ENCODE measurements around the gene CGNL1. TPM values are rescaled to one million over a fixed set of nuclear protein-coding genes. Genes with fewer than 3 reads are reported as not detected.

CGNL1 gene
- total RNA-seq, 1 experiment from 2014 or later: 3.3 TPM

GRCh38 chr15:57423599-57424140 is 47.4 kb downstream of the CGNL1 start:
- no peak for DNase-seq
- Mint-ChIP-seq H3K27me3 (ENCODE audit: unreplicated experiment) (peaks cover 13% of the 10 kb centered on the region), H3K4me3 (ENCODE audit: low read depth, unreplicated experiment) (no peak overlapping the region), H3K9me3 (ENCODE audit: low read depth, unreplicated experiment) (peaks cover 3% of the 10 kb centered on the region), H3K36me3 (ENCODE audit: insufficient read depth, unreplicated experiment) (no peaks in the 10 kb centered on the region), H3K4me1 (ENCODE audit: low read depth, unreplicated experiment) (peaks cover 13% of the 10 kb centered on the region), H3K27ac (ENCODE audit: unreplicated experiment) (no peak overlapping the region)
- TF ChIP-seq CTCF (IDR thresholded peaks at IDR 0.05; ENCODE audit: unreplicated experiment): no peak
- CTCF ChIA-PET: no interaction called here
- intact Hi-C loops (cut with micrococcal nuclease; ENCODE audit: unreplicated experiment): no loop called here
- no TSS peak for BruUV-seq (replicated peaks)

- Mint-ChIP-seq H3K4me3 (ENCODE audit: low read depth, unreplicated experiment) (no peak overlapping the region), H3K4me1 (ENCODE audit: low read depth, unreplicated experiment) (peaks cover 13% of the 10 kb centered on the region), H3K36me3 (ENCODE audit: insufficient read depth, unreplicated experiment) (no peaks in the 10 kb centered on the region), H3K9me3 (ENCODE audit: low read depth, unreplicated experiment) (peaks cover 3% of the 10 kb centered on the region), H3K27me3 (ENCODE audit: unreplicated experiment) (peaks cover 13% of the 10 kb centered on the region), H3K27ac (ENCODE audit: unreplicated experiment) (no peak overlapping the region)
- no peak for TF ChIP-seq CTCF (IDR thresholded peaks at IDR 0.05; ENCODE audit: unreplicated experiment)
- CTCF ChIA-PET: no interaction called here
- no TSS peak for BruUV-seq (replicated peaks)
- no peak for DNase-seq
- intact Hi-C loops (cut with micrococcal nuclease; ENCODE audit: unreplicated experiment): no loop called here
Observed at GRCh38 chr15:57424628-57425405, 48.5 kb downstream of the CGNL1 start.

- no TSS peak for BruUV-seq (replicated peaks)
- no peak for TF ChIP-seq CTCF (IDR thresholded peaks at IDR 0.05; ENCODE audit: unreplicated experiment)
- CTCF ChIA-PET: interaction anchor here (1.2 kb wide), 1 partner anchor 10 kb away, joined by 7 read pairs; no protein-coding TSS in a partner anchor
- intact Hi-C loops (cut with micrococcal nuclease; ENCODE audit: unreplicated experiment): no loop called here
- peaks cover 3% of the 10 kb centered on the region for H3K9me3 Mint-ChIP-seq (ENCODE audit: low read depth, unreplicated experiment)
- H3K27ac Mint-ChIP-seq (ENCODE audit: unreplicated experiment): no peak overlapping the region
- H3K27me3 Mint-ChIP-seq (ENCODE audit: unreplicated experiment): peaks cover 13% of the 10 kb centered on the region
- no peaks in the 10 kb centered on the region for H3K36me3 Mint-ChIP-seq (ENCODE audit: insufficient read depth, unreplicated experiment)
- H3K4me1 Mint-ChIP-seq (ENCODE audit: low read depth, unreplicated experiment): peaks cover 13% of the 10 kb centered on the region
- DNase-seq: no peak
- H3K4me3 Mint-ChIP-seq (ENCODE audit: low read depth, unreplicated experiment): no peak overlapping the region
Observed at GRCh38 chr15:57425842-57426241, 49.5 kb downstream of the CGNL1 start.

- H3K4me1 Mint-ChIP-seq (ENCODE audit: low read depth, unreplicated experiment): peaks cover 6% of the 10 kb centered on the region
- no peak overlapping the region for H3K27ac Mint-ChIP-seq (ENCODE audit: unreplicated experiment)
- CTCF ChIA-PET: interaction anchor here (0.5 kb wide), 1 partner anchor 64 kb away, joined by 5 read pairs; no protein-coding TSS in a partner anchor
- H3K9me3 Mint-ChIP-seq (ENCODE audit: low read depth, unreplicated experiment): peaks cover 3% of the 10 kb centered on the region
- no TSS peak for BruUV-seq (replicated peaks)
- DNase-seq: no peak
- H3K27me3 Mint-ChIP-seq (ENCODE audit: unreplicated experiment): peaks cover 13% of the 10 kb centered on the region
- no peak overlapping the region for H3K4me3 Mint-ChIP-seq (ENCODE audit: low read depth, unreplicated experiment)
- no peaks in the 10 kb centered on the region for H3K36me3 Mint-ChIP-seq (ENCODE audit: insufficient read depth, unreplicated experiment)
- no peak for TF ChIP-seq CTCF (IDR thresholded peaks at IDR 0.05; ENCODE audit: unreplicated experiment)
- intact Hi-C loops (cut with micrococcal nuclease; ENCODE audit: unreplicated experiment): no loop called here
Observed at GRCh38 chr15:57427367-57427821, 51.1 kb downstream of the CGNL1 start.
